Measurements from ENCODE around the gene NEURL3.
"Not testable (repeated sequence)": the region's sequence is repeated elsewhere in the genome, so short reads cannot be mapped to it uniquely, and the experiment has no call there.

The NEURL3 gene

GRCh38 chr2:96470636-96471035 is 34.5 kb downstream of the NEURL3 start:
- Histone ChIP-seq H3K4me3 (ENCODE audit: low read depth, low read length) (peak overlapping the region; percentile 58), H3K27me3 (ENCODE audit: insufficient read depth, low read length) (peaks cover 8% of the 10 kb centered on the region; the same call in 1 of the 2 replicates), H3K36me3 (ENCODE audit: insufficient read depth, low read length) (no peaks in the 10 kb centered on the region), H3K27ac (ENCODE audit: low read depth, low read length) (no peak overlapping the region), H3K4me1 (ENCODE audit: control insufficient read depth, insufficient read depth, low read length, unreplicated experiment) (no peaks in the 10 kb centered on the region), H2AFZ (ENCODE audit: low read length, unreplicated experiment) (peak overlapping the region; percentile 58), H3K79me2 (ENCODE audit: control insufficient read depth, insufficient read depth, low read length, unreplicated experiment) (no peaks in the 10 kb centered on the region)

- Histone ChIP-seq H2AFZ (ENCODE audit: low read length, unreplicated experiment) (no peak overlapping the region), H3K4me3 (ENCODE audit: low read depth, low read length) (peak overlapping the region; percentile 58), H3K4me1 (ENCODE audit: control insufficient read depth, insufficient read depth, low read length, unreplicated experiment) (no peaks in the 10 kb centered on the region)
Measured at GRCh38 chr2:96470109-96470508, 35.0 kb downstream of the NEURL3 start.

GRCh38 chr2:96468904-96469303 is 36.3 kb downstream of the NEURL3 start:
- Histone ChIP-seq H3K79me2 (ENCODE audit: control insufficient read depth, insufficient read depth, low read length, unreplicated experiment) (no peaks in the 10 kb centered on the region), H3K4me1 (ENCODE audit: control insufficient read depth, insufficient read depth, low read length, unreplicated experiment) (no peaks in the 10 kb centered on the region), H3K27me3 (ENCODE audit: insufficient read depth, low read length) (peaks cover 11% of the 10 kb centered on the region; the same call in 1 of the 2 replicates), H3K27ac (ENCODE audit: low read depth, low read length) (no peak overlapping the region), H3K36me3 (ENCODE audit: insufficient read depth, low read length) (no peaks in the 10 kb centered on the region), H2AFZ (ENCODE audit: low read length, unreplicated experiment) (no peak overlapping the region), H3K4me3 (ENCODE audit: low read depth, low read length) (no peak overlapping the region)

More at GRCh38 chr2:96470109-96470508, 35.0 kb downstream of the NEURL3 start:
- H3K27ac ChIP-seq (ENCODE audit: low read depth, low read length): no peak overlapping the region
- H3K79me2 ChIP-seq (ENCODE audit: control insufficient read depth, insufficient read depth, low read length, unreplicated experiment): no peaks in the 10 kb centered on the region
- peaks cover 8% of the 10 kb centered on the region; the same call in 1 of the 2 replicates for H3K27me3 ChIP-seq (ENCODE audit: insufficient read depth, low read length)
- no peaks in the 10 kb centered on the region for H3K36me3 ChIP-seq (ENCODE audit: insufficient read depth, low read length)

GRCh38 chr2:96464651-96465050 is 40.5 kb downstream of the NEURL3 start:
- H3K27ac ChIP-seq (ENCODE audit: low read depth, low read length): no peak overlapping the region
- no peaks in the 10 kb centered on the region for H3K36me3 ChIP-seq (ENCODE audit: insufficient read depth, low read length)
- 0 out of 2 replicates have a peak, but pooled peaks cover 7% of the 10 kb centered on the region for H3K27me3 ChIP-seq (ENCODE audit: insufficient read depth, low read length)
- no peak overlapping the region for H2AFZ ChIP-seq (ENCODE audit: low read length, unreplicated experiment)
- H3K4me1 ChIP-seq (ENCODE audit: control insufficient read depth, insufficient read depth, low read length, unreplicated experiment): no peaks in the 10 kb centered on the region
- no peaks in the 10 kb centered on the region for H3K79me2 ChIP-seq (ENCODE audit: control insufficient read depth, insufficient read depth, low read length, unreplicated experiment)
- no peak overlapping the region for H3K4me3 ChIP-seq (ENCODE audit: low read depth, low read length)

- Histone ChIP-seq H3K4me3 (ENCODE audit: low read depth, low read length) (no peak overlapping the region), H3K4me1 (ENCODE audit: control insufficient read depth, insufficient read depth, low read length, unreplicated experiment) (no peaks in the 10 kb centered on the region), H3K79me2 (ENCODE audit: control insufficient read depth, insufficient read depth, low read length, unreplicated experiment) (no peaks in the 10 kb centered on the region), H3K36me3 (ENCODE audit: insufficient read depth, low read length) (no peaks in the 10 kb centered on the region), H3K27ac (ENCODE audit: low read depth, low read length) (no peak overlapping the region), H2AFZ (ENCODE audit: low read length, unreplicated experiment) (no peak overlapping the region), H3K27me3 (ENCODE audit: insufficient read depth, low read length) (0 out of 2 replicates have a peak, but pooled peaks cover 9% of the 10 kb centered on the region)
Measured at GRCh38 chr2:96464061-96464460, 41.1 kb downstream of the NEURL3 start.

- no peak overlapping the region for H3K27ac ChIP-seq (ENCODE audit: low read depth, low read length)
- no peaks in the 10 kb centered on the region for H3K4me1 ChIP-seq (ENCODE audit: control insufficient read depth, insufficient read depth, low read length, unreplicated experiment)
- no peak overlapping the region for H3K4me3 ChIP-seq (ENCODE audit: low read depth, low read length)
- no peaks in the 10 kb centered on the region for H3K79me2 ChIP-seq (ENCODE audit: control insufficient read depth, insufficient read depth, low read length, unreplicated experiment)
- H2AFZ ChIP-seq (ENCODE audit: low read length, unreplicated experiment): no peak overlapping the region
- no peaks in the 10 kb centered on the region for H3K36me3 ChIP-seq (ENCODE audit: insufficient read depth, low read length)
- H3K27me3 ChIP-seq (ENCODE audit: insufficient read depth, low read length): peaks cover 14% of the 10 kb centered on the region
Measured at GRCh38 chr2:96463119-96463518, 42.0 kb downstream of the NEURL3 start.

GRCh38 chr2:96461616-96462015 is 43.5 kb downstream of the NEURL3 start:
- not testable (repeated sequence) for H3K36me3 ChIP-seq (ENCODE audit: insufficient read depth, low read length); H2AFZ ChIP-seq (ENCODE audit: low read length, unreplicated experiment); H3K4me3 ChIP-seq (ENCODE audit: low read depth, low read length); H3K79me2 ChIP-seq (ENCODE audit: control insufficient read depth, insufficient read depth, low read length, unreplicated experiment); H3K27ac ChIP-seq (ENCODE audit: low read depth, low read length); H3K4me1 ChIP-seq (ENCODE audit: control insufficient read depth, insufficient read depth, low read length, unreplicated experiment)
- peaks cover 23% of the 10 kb centered on the region for H3K27me3 ChIP-seq (ENCODE audit: insufficient read depth, low read length)

GRCh38 chr2:96452053-96452452 is 53.1 kb downstream of the NEURL3 start:
- H3K4me1 ChIP-seq (ENCODE audit: control insufficient read depth, insufficient read depth, low read length, unreplicated experiment): no peaks in the 10 kb centered on the region
- H3K36me3 ChIP-seq (ENCODE audit: insufficient read depth, low read length): no peaks in the 10 kb centered on the region
- H3K27ac ChIP-seq (ENCODE audit: low read depth, low read length): no peak overlapping the region
- no peak overlapping the region for H3K4me3 ChIP-seq (ENCODE audit: low read depth, low read length)
- no peaks in the 10 kb centered on the region for H3K79me2 ChIP-seq (ENCODE audit: control insufficient read depth, insufficient read depth, low read length, unreplicated experiment)
- no peak overlapping the region for H2AFZ ChIP-seq (ENCODE audit: low read length, unreplicated experiment)
- H3K27me3 ChIP-seq (ENCODE audit: insufficient read depth, low read length): peaks cover 65% of the 10 kb centered on the region

GRCh38 chr2:96449637-96450036 is 55.5 kb downstream of the NEURL3 start:
- Histone ChIP-seq H3K27ac (ENCODE audit: low read depth, low read length) (no peak overlapping the region), H2AFZ (ENCODE audit: low read length, unreplicated experiment) (no peak overlapping the region), H3K79me2 (ENCODE audit: control insufficient read depth, insufficient read depth, low read length, unreplicated experiment) (no peaks in the 10 kb centered on the region), H3K4me3 (ENCODE audit: low read depth, low read length) (no peak overlapping the region), H3K4me1 (ENCODE audit: control insufficient read depth, insufficient read depth, low read length, unreplicated experiment) (no peaks in the 10 kb centered on the region), H3K36me3 (ENCODE audit: insufficient read depth, low read length) (no peaks in the 10 kb centered on the region), H3K27me3 (ENCODE audit: insufficient read depth, low read length) (peaks cover 48% of the 10 kb centered on the region)

- peaks cover 43% of the 10 kb centered on the region for H3K27me3 ChIP-seq (ENCODE audit: insufficient read depth, low read length)
- H3K79me2 ChIP-seq (ENCODE audit: control insufficient read depth, insufficient read depth, low read length, unreplicated experiment): no peaks in the 10 kb centered on the region
- H3K36me3 ChIP-seq (ENCODE audit: insufficient read depth, low read length): no peaks in the 10 kb centered on the region
- H3K4me1 ChIP-seq (ENCODE audit: control insufficient read depth, insufficient read depth, low read length, unreplicated experiment): no peaks in the 10 kb centered on the region
- no peak overlapping the region for H3K27ac ChIP-seq (ENCODE audit: low read depth, low read length)
- H3K4me3 ChIP-seq (ENCODE audit: low read depth, low read length): no peak overlapping the region
- H2AFZ ChIP-seq (ENCODE audit: low read length, unreplicated experiment): no peak overlapping the region
Measured at GRCh38 chr2:96449174-96449573, 56.0 kb downstream of the NEURL3 start.

GRCh38 chr2:96447726-96448125 is 57.4 kb downstream of the NEURL3 start:
- H3K79me2 ChIP-seq (ENCODE audit: control insufficient read depth, insufficient read depth, low read length, unreplicated experiment): no peaks in the 10 kb centered on the region
- no peaks in the 10 kb centered on the region for H3K4me1 ChIP-seq (ENCODE audit: control insufficient read depth, insufficient read depth, low read length, unreplicated experiment)
- no peaks in the 10 kb centered on the region for H3K36me3 ChIP-seq (ENCODE audit: insufficient read depth, low read length)
- H3K4me3 ChIP-seq (ENCODE audit: low read depth, low read length): no peak overlapping the region
- no peak overlapping the region for H3K27ac ChIP-seq (ENCODE audit: low read depth, low read length)
- no peak overlapping the region for H2AFZ ChIP-seq (ENCODE audit: low read length, unreplicated experiment)
- peaks cover 29% of the 10 kb centered on the region for H3K27me3 ChIP-seq (ENCODE audit: insufficient read depth, low read length)
